VCaP (cell line): ENCODE results near the gene ASPG.

ENCODE experiments used
- H3K27ac ChIP-seq: fragments of 450-650 bp; 2 replicates; pipeline ENCODE4 v1.5.1; 2017
- TF ChIP-seq, protein P1 (sequence below): fragments of 450-650 bp; conservative IDR thresholded peaks from 2 replicates; pipeline ENCODE4 v1.5.1; 2017; ENCODE audit warnings: mild to moderate bottlenecking, moderate library complexity

Gene ASPG

DNA sequence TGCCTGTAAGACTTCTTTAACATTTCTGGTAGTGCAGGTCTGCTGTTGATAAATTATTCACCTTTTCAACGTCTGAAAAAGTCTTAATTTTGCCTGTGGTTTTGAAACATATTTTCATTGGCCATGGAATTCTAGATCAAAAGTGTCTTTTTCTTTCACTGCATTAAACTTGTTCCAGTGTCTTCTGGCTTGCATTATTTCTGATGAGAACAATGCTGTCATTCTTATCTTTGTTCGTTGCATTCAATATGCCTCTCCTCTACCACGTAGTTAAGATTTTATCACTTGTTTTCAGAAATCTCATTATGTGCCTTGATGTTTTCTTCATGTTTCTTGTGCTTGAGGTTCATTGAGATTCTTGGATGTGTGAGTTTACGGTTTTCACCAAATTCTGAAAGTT lies 39.5 kb downstream of the ASPG start:
- TF ChIP-seq, protein P1, sequence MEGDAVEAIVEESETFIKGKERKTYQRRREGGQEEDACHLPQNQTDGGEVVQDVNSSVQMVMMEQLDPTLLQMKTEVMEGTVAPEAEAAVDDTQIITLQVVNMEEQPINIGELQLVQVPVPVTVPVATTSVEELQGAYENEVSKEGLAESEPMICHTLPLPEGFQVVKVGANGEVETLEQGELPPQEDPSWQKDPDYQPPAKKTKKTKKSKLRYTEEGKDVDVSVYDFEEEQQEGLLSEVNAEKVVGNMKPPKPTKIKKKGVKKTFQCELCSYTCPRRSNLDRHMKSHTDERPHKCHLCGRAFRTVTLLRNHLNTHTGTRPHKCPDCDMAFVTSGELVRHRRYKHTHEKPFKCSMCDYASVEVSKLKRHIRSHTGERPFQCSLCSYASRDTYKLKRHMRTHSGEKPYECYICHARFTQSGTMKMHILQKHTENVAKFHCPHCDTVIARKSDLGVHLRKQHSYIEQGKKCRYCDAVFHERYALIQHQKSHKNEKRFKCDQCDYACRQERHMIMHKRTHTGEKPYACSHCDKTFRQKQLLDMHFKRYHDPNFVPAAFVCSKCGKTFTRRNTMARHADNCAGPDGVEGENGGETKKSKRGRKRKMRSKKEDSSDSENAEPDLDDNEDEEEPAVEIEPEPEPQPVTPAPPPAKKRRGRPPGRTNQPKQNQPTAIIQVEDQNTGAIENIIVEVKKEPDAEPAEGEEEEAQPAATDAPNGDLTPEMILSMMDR: no peak
- no peak overlapping the region for H3K27ac ChIP-seq

DNA sequence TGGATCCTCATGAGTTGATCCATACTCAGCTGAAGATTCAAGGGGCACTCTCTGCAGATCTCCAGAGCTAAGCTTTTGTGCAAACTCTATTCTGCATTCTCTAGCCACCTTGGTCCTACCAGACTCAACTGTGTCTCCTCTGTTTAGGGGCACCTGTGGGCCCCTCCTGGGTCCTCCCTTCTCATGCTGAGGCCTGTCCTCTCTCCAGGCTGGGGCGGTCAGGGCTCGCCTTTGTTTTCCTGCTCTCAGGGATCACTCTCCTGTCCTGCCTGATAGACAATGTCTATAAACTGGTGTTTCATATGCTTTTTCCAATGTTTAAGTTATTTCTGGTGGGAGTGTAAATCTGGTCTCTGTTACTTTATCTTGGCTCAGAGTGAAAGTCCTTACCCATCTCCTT lies 41.3 kb downstream of the ASPG start:
- H3K27ac ChIP-seq: no peak overlapping the region
- TF ChIP-seq, protein P1: no peak

DNA sequence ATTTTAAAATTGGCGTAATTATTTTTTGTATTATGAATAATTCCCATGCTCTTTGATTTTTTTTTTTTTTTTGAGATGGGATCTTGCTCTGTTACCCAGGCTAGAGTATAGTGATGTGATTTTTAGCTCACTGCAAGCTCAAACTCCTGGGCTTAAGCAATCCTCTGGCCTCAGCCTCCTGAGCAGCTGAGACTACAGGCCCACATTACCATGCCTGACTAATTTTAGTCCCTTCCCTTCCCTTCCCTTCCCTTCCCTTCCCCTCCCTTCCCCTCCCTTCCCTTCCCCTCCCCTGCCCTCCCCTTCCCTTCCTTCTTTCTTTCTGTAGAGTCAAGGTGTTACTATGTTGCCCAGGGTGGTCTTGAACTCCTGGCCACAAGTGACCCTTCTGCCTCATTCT lies 43.5 kb downstream of the ASPG start:
- H3K27ac ChIP-seq: no peak overlapping the region
- TF ChIP-seq, protein P1: no peak

DNA sequence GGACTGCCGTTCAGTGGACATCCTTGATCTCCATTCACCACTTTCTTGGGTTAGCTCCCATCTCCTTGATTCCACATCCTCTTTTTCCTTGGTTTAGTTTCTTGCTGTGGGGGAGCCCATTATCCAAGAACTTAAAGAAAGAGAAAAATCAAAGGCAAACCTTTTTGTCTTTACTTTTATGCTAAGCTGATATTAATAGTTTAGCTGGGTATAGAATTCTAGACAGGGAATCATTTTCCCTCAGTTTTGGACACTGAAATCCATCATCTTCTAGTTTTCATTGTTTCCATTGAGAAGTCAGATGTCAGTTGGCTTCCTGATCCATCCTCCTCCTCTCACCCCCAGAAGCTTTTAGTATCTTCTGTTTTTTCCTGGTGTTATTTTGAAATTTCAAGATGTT lies 44.1 kb downstream of the ASPG start:
- TF ChIP-seq, protein P1: no peak
- no peak overlapping the region for H3K27ac ChIP-seq

DNA sequence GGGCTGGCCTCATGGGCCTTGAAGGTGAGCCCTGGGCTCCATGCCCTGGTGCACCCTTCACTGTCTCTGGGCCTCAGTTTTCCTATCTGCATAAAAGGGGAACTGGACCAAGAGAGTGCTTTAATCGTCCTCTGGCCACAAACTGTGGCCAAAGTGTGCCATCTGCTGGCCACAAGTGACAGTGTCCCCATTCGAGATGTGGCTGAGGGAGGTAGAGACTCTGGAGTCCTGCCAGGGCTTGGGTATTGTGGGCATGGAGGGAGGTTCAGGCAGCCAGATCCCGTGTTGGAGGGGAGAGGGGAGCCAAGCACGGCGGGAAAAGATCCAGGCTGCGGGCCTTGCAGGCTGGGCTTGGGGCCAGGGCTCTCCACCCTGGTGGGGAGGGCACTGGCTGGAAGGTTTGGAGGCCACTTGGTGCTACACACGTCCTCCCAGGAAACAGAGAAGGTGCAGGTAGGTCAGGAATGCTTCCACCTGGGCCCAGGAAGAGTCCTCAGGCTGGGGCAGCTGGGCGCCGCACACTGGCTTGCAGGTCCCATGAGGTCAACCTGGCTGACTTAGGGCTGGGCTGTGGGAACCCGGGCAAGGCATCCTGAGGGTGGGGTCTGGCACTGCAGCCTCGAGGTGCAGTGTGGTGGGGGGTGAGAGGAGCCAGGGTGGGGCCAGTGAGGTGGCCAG lies 45.6 kb downstream of the ASPG start:
- H3K27ac ChIP-seq: no peak overlapping the region

DNA sequence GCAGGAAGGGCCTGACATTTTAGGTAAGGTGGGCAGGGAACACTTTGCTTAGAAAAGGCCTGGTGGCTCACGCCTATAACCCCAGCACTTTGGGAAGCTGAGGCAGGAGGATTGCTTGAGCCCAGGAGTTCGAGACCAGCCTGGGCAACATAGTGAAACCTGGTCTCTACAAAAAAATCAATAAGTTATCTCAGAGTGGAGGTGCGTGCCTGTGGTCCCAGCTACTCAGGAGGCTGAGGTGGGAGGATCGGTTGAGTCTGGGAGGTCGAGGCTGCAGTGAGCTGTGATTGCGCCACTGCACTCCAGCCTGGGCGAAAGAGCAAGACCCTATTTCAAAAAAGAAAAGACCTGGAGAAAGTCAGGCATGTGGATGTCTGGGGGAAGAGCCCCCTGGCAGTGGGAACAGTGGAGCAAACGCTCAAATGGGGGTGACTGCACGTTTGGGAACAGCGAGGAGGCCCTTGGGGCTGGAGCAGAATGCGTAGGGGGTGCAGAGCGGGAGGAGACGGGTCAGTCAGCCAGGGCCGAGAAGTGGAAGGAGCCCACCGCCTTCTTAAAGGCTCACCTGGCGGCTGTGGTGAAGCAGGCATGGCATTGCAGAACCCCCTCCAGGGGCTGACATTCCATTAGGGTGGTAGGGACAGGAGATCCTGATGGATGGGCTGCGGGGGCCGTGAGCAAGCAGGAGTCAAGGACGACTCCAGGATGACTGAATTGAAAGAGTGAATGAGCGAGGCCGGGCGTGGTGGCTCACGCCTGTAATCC lies 46.6 kb downstream of the ASPG start:
- TF ChIP-seq, protein P1: no peak
- no peak overlapping the region for H3K27ac ChIP-seq

More for the DNA sequence above, 45.6 kb downstream of the ASPG start:
- TF ChIP-seq, protein P1: peak; percentile 85

DNA sequence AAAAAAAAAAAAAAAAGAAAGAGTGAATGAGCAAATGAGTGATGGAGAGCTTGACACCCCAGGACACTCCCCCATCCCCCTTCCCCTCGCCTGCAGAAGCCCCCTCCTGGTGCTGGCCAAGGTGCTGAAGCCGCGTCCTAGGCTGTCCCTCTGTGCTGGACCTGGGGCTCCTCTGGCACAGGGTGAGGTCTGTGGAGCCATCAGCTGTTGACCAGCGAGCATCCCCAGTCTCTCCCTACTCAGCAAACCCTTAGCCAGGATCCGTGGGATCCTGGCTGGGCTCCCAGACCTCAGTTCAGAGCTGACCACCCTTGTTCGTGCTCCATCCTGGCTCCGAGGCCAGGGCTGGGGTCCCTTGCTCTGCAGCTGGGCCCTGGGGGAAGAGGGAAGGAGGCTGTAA lies 47.5 kb downstream of the ASPG start:
- TF ChIP-seq, protein P1: no peak
- no peak overlapping the region for H3K27ac ChIP-seq
